ENCODE data around the gene CDH13. TPM values are rescaled to one million over a fixed set of nuclear protein-coding genes. Genes with fewer than 3 reads are reported as not detected.

Gene CDH13
- polyA plus RNA-seq, 1 donor from 2014 or later: 3.2 TPM

GRCh38 chr16:83849421-83849820 lies 1222.7 kb downstream of the CDH13 start:
- Histone ChIP-seq H3K27me3 (ENCODE audit: insufficient read depth, low read depth, low read length) (no peaks in the 10 kb centered on the region), H3F3A (ENCODE audit: insufficient read depth, low read length, poor library complexity, severe bottlenecking) (no peaks in the 10 kb centered on the region), H2AFZ (ENCODE audit: low read depth, low read length) (no peak overlapping the region), H3K9me2 (ENCODE audit: insufficient read depth, low read length) (no peaks in the 10 kb centered on the region), H3K79me2 (replicated peaks; ENCODE audit: insufficient read depth, low read length) (no peaks in the 10 kb centered on the region), H3K4me3 (ENCODE audit: low read length) (no peak overlapping the region), H3K4me2 (ENCODE audit: low read length) (no peak overlapping the region), H3K9me3 (ENCODE audit: low read length) (no peaks in the 10 kb centered on the region), H3K36me3 (ENCODE audit: insufficient read depth, low read length) (no peaks in the 10 kb centered on the region), H3K27ac (ENCODE audit: low read length) (no peak overlapping the region), H4K20me1 (ENCODE audit: insufficient read depth) (no peaks in the 10 kb centered on the region), H3K9ac (ENCODE audit: low read length) (no peak overlapping the region)
- TF ChIP-seq POLR2AphosphoS5 (IDR thresholded peaks at IDR 0.05): no peak
- TF ChIP-seq SMC3 (conservative IDR thresholded peaks at IDR 0.05; ENCODE audit: poor library complexity): no peak
- no peak for TF ChIP-seq CTCF (IDR thresholded peaks at IDR 0.05; ENCODE audit: poor library complexity, severe bottlenecking)
- TF ChIP-seq EP300 (conservative IDR thresholded peaks at IDR 0.05; ENCODE audit: poor library complexity, severe bottlenecking): no peak
- TF ChIP-seq EZH2 (IDR thresholded peaks at IDR 0.05; ENCODE audit: borderline replicate concordance, insufficient read depth, low read length, poor library complexity, severe bottlenecking): no peak
- TF ChIP-seq RAD21 (conservative IDR thresholded peaks at IDR 0.05): no peak
- no peak for TF ChIP-seq TAF1 (IDR thresholded peaks at IDR 0.05; ENCODE audit: low read depth)

Small RNA genes lying within 50 kb of the gene (small RNA-seq; reads per million reads assigned to genes)
- gene AC099506.2: 0 reads per million in 3 experiments
- gene MIR3182: 0 reads per million in 3 experiments
- 0 reads per million in 3 experiments for gene MIR8058

All from neural cell (in vitro differentiated cells).